Nephron (organoid): ENCODE data around the gene PRKG1.

Experiments
- H3K27ac Mint-ChIP-seq, 3 experiments: 2 replicates each; pipeline ENCODE4 v1.8.0; 2020; ENCODE audit warnings: mixed read lengths in 3 of 3, mild to moderate bottlenecking in 2 of 3, moderate library complexity in 1 of 3
- H3K27me3 Mint-ChIP-seq: 2 replicates; pipeline ENCODE4 v1.8.0; 2021; ENCODE audit warnings: low read depth, mild to moderate bottlenecking, moderate library complexity, mixed read lengths
- H3K36me3 Mint-ChIP-seq: 2 replicates; pipeline ENCODE4 v1.8.0; 2020; ENCODE audit warnings: low read depth, mixed read lengths
- H3K4me1 Mint-ChIP-seq: 2 replicates; pipeline ENCODE4 v1.8.0; 2020; ENCODE audit warnings: mixed read lengths
- H3K4me3 Mint-ChIP-seq, 3 experiments: 2 replicates each; pipeline ENCODE4 v1.8.0; 2020; ENCODE audit warnings: mild to moderate bottlenecking in 3 of 3, mixed read lengths in 3 of 3, moderate library complexity in 2 of 3
- H3K9me3 Mint-ChIP-seq: 2 replicates; pipeline ENCODE4 v1.8.0; 2020; ENCODE audit warnings: mixed read lengths
- TF ChIP-seq, protein P1 (sequence below), 3 experiments: fragments of 200-600 bp; sonication (generic); IDR thresholded peaks; one replicate each; pipeline ENCODE4 v1.5.0; 2021; ENCODE audit warnings: antibody characterized with exemption in 3 of 3; ENCODE audit not compliant: unreplicated experiment in 3 of 3

PRKG1 gene

DNA sequence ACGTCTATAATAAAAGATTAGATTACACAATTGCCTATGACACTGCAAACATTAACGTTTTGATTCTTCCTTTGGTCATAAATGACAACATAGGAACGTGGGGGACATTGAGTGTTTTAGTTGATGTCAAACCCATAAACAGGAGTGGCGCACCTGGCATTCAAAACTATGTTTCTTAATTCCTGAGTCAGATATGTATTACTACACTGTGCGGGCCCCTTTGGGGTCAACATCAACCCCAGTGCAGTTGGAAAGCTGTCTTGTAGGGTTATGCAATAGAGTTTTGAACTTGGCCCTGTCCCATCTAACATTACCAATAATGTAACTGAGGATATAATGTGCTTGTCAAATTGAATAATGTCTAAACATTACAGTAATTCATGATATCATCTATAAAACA is 468.6 kb downstream of the PRKG1 start:
- Mint-ChIP-seq H3K4me1 (no peaks in the 10 kb centered on the region), H3K4me3 (no peak overlapping the region), H3K36me3 (no peaks in the 10 kb centered on the region), H3K9me3 (peaks cover 4% of the 10 kb centered on the region), H3K27me3 (no peaks in the 10 kb centered on the region), H3K27ac (no peak overlapping the region)
- TF ChIP-seq, protein P1, sequence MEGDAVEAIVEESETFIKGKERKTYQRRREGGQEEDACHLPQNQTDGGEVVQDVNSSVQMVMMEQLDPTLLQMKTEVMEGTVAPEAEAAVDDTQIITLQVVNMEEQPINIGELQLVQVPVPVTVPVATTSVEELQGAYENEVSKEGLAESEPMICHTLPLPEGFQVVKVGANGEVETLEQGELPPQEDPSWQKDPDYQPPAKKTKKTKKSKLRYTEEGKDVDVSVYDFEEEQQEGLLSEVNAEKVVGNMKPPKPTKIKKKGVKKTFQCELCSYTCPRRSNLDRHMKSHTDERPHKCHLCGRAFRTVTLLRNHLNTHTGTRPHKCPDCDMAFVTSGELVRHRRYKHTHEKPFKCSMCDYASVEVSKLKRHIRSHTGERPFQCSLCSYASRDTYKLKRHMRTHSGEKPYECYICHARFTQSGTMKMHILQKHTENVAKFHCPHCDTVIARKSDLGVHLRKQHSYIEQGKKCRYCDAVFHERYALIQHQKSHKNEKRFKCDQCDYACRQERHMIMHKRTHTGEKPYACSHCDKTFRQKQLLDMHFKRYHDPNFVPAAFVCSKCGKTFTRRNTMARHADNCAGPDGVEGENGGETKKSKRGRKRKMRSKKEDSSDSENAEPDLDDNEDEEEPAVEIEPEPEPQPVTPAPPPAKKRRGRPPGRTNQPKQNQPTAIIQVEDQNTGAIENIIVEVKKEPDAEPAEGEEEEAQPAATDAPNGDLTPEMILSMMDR (IDR thresholded peaks at IDR 0.05; ENCODE audit: unreplicated experiment in 3 of 3): no peak

DNA sequence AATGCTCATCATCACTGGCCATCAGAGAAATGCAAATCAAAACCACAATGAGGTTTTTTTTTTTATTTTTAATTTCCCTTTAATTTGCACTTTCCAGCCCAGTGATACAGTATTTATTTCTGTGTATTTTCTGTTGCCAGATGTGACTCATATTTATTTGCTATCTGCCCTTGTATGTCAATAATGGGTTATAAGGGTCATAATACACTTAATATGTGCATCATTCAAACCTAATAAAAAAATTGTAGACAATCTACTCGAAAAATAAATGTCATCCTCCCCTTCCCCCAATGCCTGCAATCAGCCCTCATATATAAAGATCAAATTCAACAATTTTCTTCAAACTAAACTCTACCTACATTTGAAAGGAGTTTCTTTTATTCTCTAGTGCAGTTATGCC is 470.6 kb downstream of the PRKG1 start:
- Mint-ChIP-seq H3K27me3 (no peaks in the 10 kb centered on the region), H3K4me3 (no peak overlapping the region), H3K36me3 (no peaks in the 10 kb centered on the region), H3K9me3 (peaks cover 4% of the 10 kb centered on the region), H3K4me1 (no peaks in the 10 kb centered on the region), H3K27ac (no peak overlapping the region)
- TF ChIP-seq, protein P1 (IDR thresholded peaks at IDR 0.05; ENCODE audit: unreplicated experiment in 3 of 3): no peak

DNA sequence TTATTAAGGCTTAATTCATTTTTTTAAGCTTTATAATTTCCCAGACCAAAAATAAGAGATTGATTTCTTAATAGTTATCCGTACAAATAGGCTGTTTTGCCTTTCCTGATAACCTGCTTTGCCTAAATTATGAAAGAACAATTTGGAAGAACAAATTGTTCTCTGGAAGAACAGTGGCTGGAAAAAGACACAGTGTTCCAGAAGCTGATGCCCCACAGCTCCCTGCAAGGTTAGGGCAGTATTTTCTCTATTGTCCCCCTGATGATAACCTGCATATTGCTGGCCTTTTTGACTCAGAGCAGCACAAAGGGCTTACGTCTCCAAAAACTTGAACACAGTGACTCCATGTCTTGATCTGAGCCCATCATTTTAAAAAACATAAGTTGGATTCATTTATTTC is 473.7 kb downstream of the PRKG1 start:
- no peak overlapping the region for H3K27ac Mint-ChIP-seq
- TF ChIP-seq, protein P1 (IDR thresholded peaks at IDR 0.05; ENCODE audit: unreplicated experiment in 3 of 3): no peak
- no peaks in the 10 kb centered on the region for H3K27me3 Mint-ChIP-seq
- no peaks in the 10 kb centered on the region for H3K9me3 Mint-ChIP-seq
- H3K36me3 Mint-ChIP-seq: no peaks in the 10 kb centered on the region
- H3K4me1 Mint-ChIP-seq: peaks cover 7% of the 10 kb centered on the region
- no peak overlapping the region for H3K4me3 Mint-ChIP-seq

DNA sequence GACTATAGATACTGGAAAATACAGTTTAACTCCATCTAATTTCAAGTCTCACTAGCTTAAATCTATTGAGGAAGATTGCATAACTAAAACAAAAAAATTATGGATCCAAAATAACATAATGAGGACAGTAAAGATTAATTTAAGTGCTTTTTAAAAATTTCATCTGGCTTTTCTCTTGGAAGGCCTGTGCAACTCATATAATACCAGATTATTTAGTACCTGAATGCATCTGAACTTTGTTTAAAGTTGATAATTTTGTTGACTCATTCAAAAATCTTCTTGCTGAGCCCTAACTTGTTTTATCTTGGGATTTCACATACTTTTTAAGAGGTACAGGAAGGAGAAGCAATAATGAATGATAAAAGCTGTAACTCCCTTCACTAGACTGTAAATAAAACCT is 478.6 kb downstream of the PRKG1 start:
- no peaks in the 10 kb centered on the region for H3K9me3 Mint-ChIP-seq
- peaks cover 12% of the 10 kb centered on the region for H3K4me1 Mint-ChIP-seq
- H3K27ac Mint-ChIP-seq: peak overlapping the region in 1 of 3 experiments; percentile 69
- TF ChIP-seq, protein P1 (IDR thresholded peaks at IDR 0.05; ENCODE audit: unreplicated experiment in 3 of 3): no peak
- no peak overlapping the region for H3K4me3 Mint-ChIP-seq
- H3K27me3 Mint-ChIP-seq: no peaks in the 10 kb centered on the region
- no peaks in the 10 kb centered on the region for H3K36me3 Mint-ChIP-seq

DNA sequence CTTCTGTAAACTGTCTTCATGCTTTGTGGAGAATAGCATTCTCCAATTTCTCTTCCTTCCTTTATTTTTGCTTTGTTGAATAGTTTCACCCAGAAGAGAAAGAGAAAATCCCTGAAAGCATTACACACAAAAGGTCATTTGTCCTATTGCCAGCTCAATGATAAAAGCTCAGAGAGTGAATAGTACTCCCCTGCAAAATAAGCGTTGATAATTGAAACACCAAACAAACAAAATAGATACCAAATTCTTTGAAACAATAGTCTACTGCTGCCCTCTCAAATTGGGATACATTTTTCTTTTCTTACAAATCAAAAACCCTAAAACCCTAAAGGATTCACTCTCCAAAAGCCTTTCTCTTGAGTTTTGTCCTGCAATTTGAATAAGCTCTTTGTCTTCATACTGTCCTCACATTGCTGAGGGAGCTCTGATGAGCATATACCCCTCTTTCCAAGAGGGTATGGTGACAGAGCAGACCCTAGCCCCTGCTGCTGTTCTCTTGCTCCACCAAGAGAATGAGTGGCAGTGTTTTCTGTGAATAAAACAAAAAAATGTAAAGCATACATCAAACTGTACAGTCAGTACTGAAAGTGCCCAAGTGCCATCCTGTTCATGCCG is 490.7 kb downstream of the PRKG1 start:
- Mint-ChIP-seq H3K9me3 (no peaks in the 10 kb centered on the region), H3K27ac (peak overlapping the region in 1 of 3 experiments; percentile 13), H3K4me1 (peaks cover 16% of the 10 kb centered on the region), H3K36me3 (no peaks in the 10 kb centered on the region), H3K27me3 (no peaks in the 10 kb centered on the region), H3K4me3 (no peak overlapping the region)
- TF ChIP-seq, protein P1 (IDR thresholded peaks at IDR 0.05; ENCODE audit: unreplicated experiment in 3 of 3): no peak

DNA sequence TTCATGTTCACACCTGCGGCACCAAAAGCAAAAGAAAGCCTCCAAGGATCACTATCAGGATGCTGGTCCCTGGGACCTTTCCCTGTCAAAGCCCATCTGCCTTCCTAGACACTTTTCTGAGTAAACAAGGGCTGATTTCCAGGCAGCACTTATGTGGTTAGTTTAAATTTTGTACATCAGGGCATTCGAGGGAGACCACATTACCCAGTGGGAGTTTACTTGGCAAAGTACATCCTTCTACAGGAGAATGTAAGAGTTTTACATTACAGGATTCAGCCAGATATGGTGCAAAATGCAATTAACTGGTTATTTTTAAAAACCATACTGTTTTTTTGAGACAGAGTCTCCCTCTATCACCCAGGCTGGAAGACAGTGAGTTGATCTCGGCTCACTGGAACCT is 493.0 kb downstream of the PRKG1 start:
- Mint-ChIP-seq H3K4me1 (peaks cover 16% of the 10 kb centered on the region), H3K4me3 (no peak overlapping the region), H3K27ac (no peak overlapping the region), H3K9me3 (no peaks in the 10 kb centered on the region), H3K27me3 (no peaks in the 10 kb centered on the region), H3K36me3 (no peaks in the 10 kb centered on the region)
- TF ChIP-seq, protein P1 (IDR thresholded peaks at IDR 0.05; ENCODE audit: unreplicated experiment in 3 of 3): no peak
